Measurements from ENCODE around the gene DRC7.

DNA sequence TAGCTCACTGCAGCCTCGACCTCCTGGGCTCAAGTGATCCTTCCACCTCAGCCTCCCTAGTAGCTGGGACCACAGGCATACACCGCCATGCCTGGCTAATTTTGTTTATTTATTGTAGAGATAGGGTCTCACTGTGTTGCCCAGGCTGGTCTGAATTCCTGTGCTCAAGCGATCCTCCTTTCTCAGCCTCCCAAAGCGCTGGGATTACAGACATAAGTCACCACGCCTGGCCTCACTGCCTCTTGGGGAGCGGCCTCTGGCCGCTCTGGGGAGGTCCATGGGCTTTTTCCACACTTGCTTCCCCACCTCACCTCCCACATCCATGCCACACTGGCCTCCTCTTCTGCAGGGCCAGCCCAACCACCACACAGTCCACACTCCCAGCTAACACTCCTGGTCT lies 44.8 kb upstream of the DRC7 start:
- TF ChIP-seq, protein P1, sequence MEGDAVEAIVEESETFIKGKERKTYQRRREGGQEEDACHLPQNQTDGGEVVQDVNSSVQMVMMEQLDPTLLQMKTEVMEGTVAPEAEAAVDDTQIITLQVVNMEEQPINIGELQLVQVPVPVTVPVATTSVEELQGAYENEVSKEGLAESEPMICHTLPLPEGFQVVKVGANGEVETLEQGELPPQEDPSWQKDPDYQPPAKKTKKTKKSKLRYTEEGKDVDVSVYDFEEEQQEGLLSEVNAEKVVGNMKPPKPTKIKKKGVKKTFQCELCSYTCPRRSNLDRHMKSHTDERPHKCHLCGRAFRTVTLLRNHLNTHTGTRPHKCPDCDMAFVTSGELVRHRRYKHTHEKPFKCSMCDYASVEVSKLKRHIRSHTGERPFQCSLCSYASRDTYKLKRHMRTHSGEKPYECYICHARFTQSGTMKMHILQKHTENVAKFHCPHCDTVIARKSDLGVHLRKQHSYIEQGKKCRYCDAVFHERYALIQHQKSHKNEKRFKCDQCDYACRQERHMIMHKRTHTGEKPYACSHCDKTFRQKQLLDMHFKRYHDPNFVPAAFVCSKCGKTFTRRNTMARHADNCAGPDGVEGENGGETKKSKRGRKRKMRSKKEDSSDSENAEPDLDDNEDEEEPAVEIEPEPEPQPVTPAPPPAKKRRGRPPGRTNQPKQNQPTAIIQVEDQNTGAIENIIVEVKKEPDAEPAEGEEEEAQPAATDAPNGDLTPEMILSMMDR (conservative IDR thresholded peaks at IDR 0.05; ENCODE audit: low read depth, low read length) = no peak
- no peak for TF ChIP-seq EZH2phosphoT487 (IDR thresholded peaks at IDR 0.05; ENCODE audit: borderline replicate concordance, low read length)

All from PC-3 (cell line).